Measurements from ENCODE around the gene SLC23A2.
A peak's percentile ranks its signal among the peaks of the same experiment; 100 is the strongest.

Gene SLC23A2

GRCh38 chr20:4836473-4836872 is 164.8 kb downstream of the SLC23A2 start:
- no peak for DNase-seq

- DNase-seq = no peak
Measured at GRCh38 chr20:4835244-4836177, 165.8 kb downstream of the SLC23A2 start.

GRCh38 chr20:4833074-4833728 is 168.1 kb downstream of the SLC23A2 start:
- no peak for DNase-seq

- no peak for DNase-seq
Measured at GRCh38 chr20:4832469-4832868, 168.8 kb downstream of the SLC23A2 start.

GRCh38 chr20:4830696-4831095 is 170.6 kb downstream of the SLC23A2 start:
- DNase-seq = no peak

GRCh38 chr20:4830259-4830658 is 171.1 kb downstream of the SLC23A2 start:
- DNase-seq = no peak

GRCh38 chr20:4829514-4830215 is 171.6 kb downstream of the SLC23A2 start:
- no peak for DNase-seq

- no peak for DNase-seq
Measured at GRCh38 chr20:4828830-4829513, 172.3 kb downstream of the SLC23A2 start.

GRCh38 chr20:4821590-4821989 is 179.7 kb downstream of the SLC23A2 start:
- no peak for DNase-seq

GRCh38 chr20:4820806-4821518 is 180.3 kb downstream of the SLC23A2 start:
- no peak for DNase-seq

- DNase-seq = no peak
Measured at GRCh38 chr20:4819901-4820300, 181.4 kb downstream of the SLC23A2 start.

- no peak for DNase-seq
Measured at GRCh38 chr20:4817230-4817671, 184.1 kb downstream of the SLC23A2 start.

- no peak for DNase-seq
Measured at GRCh38 chr20:4815628-4816027, 185.7 kb downstream of the SLC23A2 start.

GRCh38 chr20:4814696-4815252 is 186.5 kb downstream of the SLC23A2 start:
- peak; percentile 68 for DNase-seq

GRCh38 chr20:4813863-4814695 is 187.2 kb downstream of the SLC23A2 start:
- peak; percentile 45 for DNase-seq

GRCh38 chr20:4813076-4813862 is 188.0 kb downstream of the SLC23A2 start:
- no peak for DNase-seq

GRCh38 chr20:4812641-4813075 is 188.7 kb downstream of the SLC23A2 start:
- DNase-seq = no peak

GRCh38 chr20:4812216-4812615 is 189.1 kb downstream of the SLC23A2 start:
- DNase-seq = no peak

GRCh38 chr20:4811661-4812181 is 189.6 kb downstream of the SLC23A2 start:
- no peak for DNase-seq

- DNase-seq = no peak
Measured at GRCh38 chr20:4811257-4811656, 190.1 kb downstream of the SLC23A2 start.
